ENCODE data around the gene NFYC. TPM values are rescaled to one million over a fixed set of nuclear protein-coding genes. Genes with fewer than 3 reads are reported as not detected.

NFYC gene
- total RNA-seq, 4 donors from 2014 or later, result 30.3 to 36.3 (median 33.3) TPM

- TF ChIP-seq POLR2A (IDR thresholded peaks at IDR 0.05) (no peak), EP300 (IDR thresholded peaks at IDR 0.05) (no peak), CTCF (IDR thresholded peaks at IDR 0.05) (no peak)
- no peaks in the 10 kb centered on the region for H3K9me3 ChIP-seq
- no peaks in the 10 kb centered on the region for H3K4me1 ChIP-seq
- H3K27ac ChIP-seq, result no peak overlapping the region
- H3K4me3 ChIP-seq, result no peak overlapping the region
- 94 to 97% methylated on average over 4 of the region's 4 CpGs for WGBS, 2 donors
- no peak for DNase-seq (ENCODE audit: low spot score in 2 of 2)
- H3K36me3 ChIP-seq, result no peaks in the 10 kb centered on the region
- peaks cover 0 to 17% of the 10 kb centered on the region in 2 donors for H3K27me3 ChIP-seq
These were observed 38.5 kb upstream of the NFYC start for GRCh38 chr1:40652979-40653378.

- no peak for DNase-seq (ENCODE audit: low spot score in 2 of 2)
- Histone ChIP-seq H3K27ac (no peak overlapping the region), H3K27me3 (peaks cover 0 to 17% of the 10 kb centered on the region in 2 donors), H3K36me3 (no peaks in the 10 kb centered on the region), H3K4me3 (no peak overlapping the region), H3K9me3 (no peaks in the 10 kb centered on the region), H3K4me1 (no peaks in the 10 kb centered on the region)
- 22 to 23% methylated on average over 13 to 18 of the region's 35 CpGs for WGBS, 2 donors
- TF ChIP-seq CTCF (IDR thresholded peaks at IDR 0.05) (no peak), POLR2A (IDR thresholded peaks at IDR 0.05) (no peak), EP300 (IDR thresholded peaks at IDR 0.05) (no peak)
These were observed 37.5 kb upstream of the NFYC start for GRCh38 chr1:40653851-40654537.

- peaks cover 0 to 17% of the 10 kb centered on the region in 2 donors for H3K27me3 ChIP-seq
- TF ChIP-seq CTCF (IDR thresholded peaks at IDR 0.05) (no peak), POLR2A (IDR thresholded peaks at IDR 0.05) (no peak), EP300 (IDR thresholded peaks at IDR 0.05) (no peak)
- DNase-seq (ENCODE audit: low spot score in 2 of 2), result no peak
- H3K4me3 ChIP-seq, result no peak overlapping the region
- H3K36me3 ChIP-seq, result no peaks in the 10 kb centered on the region
- no peaks in the 10 kb centered on the region for H3K4me1 ChIP-seq
- H3K9me3 ChIP-seq, result no peaks in the 10 kb centered on the region
- H3K27ac ChIP-seq, result no peak overlapping the region
- WGBS, 2 donors, result 82% methylated on average over 7 of the region's 7 CpGs
These were observed 34.5 kb upstream of the NFYC start for GRCh38 chr1:40657046-40657445.

GRCh38 chr1:40658751-40659648 is 32.5 kb upstream of the NFYC start:
- no peaks in the 10 kb centered on the region for H3K9me3 ChIP-seq
- no peak for DNase-seq (ENCODE audit: low spot score in 2 of 2)
- H3K4me3 ChIP-seq, result no peak overlapping the region
- H3K27me3 ChIP-seq, result peaks cover 0 to 10% of the 10 kb centered on the region in 2 donors
- 57 to 60% methylated on average over 16 of the region's 16 CpGs for WGBS, 2 donors
- no peak overlapping the region for H3K27ac ChIP-seq
- TF ChIP-seq POLR2A (IDR thresholded peaks at IDR 0.05), result no peak
- no peak for TF ChIP-seq CTCF (IDR thresholded peaks at IDR 0.05)
- TF ChIP-seq EP300 (IDR thresholded peaks at IDR 0.05), result no peak
- H3K4me1 ChIP-seq, result peaks cover 0 to 11% (median 0%) of the 10 kb centered on the region in 4 donors
- no peaks in the 10 kb centered on the region for H3K36me3 ChIP-seq

DNA sequence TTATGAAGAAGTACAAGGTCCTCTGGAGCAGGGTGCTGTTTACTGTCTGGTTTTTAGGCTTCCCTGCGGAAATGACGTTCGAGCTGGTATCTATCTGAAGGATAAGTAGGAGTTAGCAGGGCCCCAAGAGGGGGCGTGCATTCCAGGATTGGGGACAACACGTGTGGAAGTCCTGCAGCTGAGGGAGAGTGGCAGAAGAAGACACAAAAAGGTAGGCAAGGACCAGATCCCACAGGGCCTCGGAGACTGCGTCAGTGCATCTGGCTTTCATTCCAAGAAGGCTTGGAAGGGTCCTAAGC is 31.9 kb upstream of the NFYC start:
- H3K36me3 ChIP-seq, result no peaks in the 10 kb centered on the region
- H3K9me3 ChIP-seq, result no peaks in the 10 kb centered on the region
- 52 to 54% methylated on average over 7 of the region's 7 CpGs for WGBS, 2 donors
- H3K27me3 ChIP-seq, result peaks cover 0 to 4% of the 10 kb centered on the region in 2 donors
- peaks cover 0 to 14% (median 0%) of the 10 kb centered on the region in 4 donors for H3K4me1 ChIP-seq
- DNase-seq (ENCODE audit: low spot score in 2 of 2), result no peak
- H3K4me3 ChIP-seq, result no peak overlapping the region
- TF ChIP-seq EP300 (IDR thresholded peaks at IDR 0.05) (no peak), POLR2A (IDR thresholded peaks at IDR 0.05) (no peak), CTCF (IDR thresholded peaks at IDR 0.05) (no peak)
- H3K27ac ChIP-seq, result no peak overlapping the region
